HG03103 (cell line): ENCODE measurements around the gene KRT79.
"Not testable (repeated sequence)": the region's sequence is repeated elsewhere in the genome, so short reads cannot be mapped to it uniquely, and the experiment has no call there.

Experiments
- ATAC-seq: cut with Tn5 transposase; IDR thresholded peaks from one replicate; pipeline ENCODE4 v1.9.1; 2021; ENCODE audit warnings: low read depth; ENCODE audit not compliant: unreplicated experiment

Gene KRT79

DNA sequence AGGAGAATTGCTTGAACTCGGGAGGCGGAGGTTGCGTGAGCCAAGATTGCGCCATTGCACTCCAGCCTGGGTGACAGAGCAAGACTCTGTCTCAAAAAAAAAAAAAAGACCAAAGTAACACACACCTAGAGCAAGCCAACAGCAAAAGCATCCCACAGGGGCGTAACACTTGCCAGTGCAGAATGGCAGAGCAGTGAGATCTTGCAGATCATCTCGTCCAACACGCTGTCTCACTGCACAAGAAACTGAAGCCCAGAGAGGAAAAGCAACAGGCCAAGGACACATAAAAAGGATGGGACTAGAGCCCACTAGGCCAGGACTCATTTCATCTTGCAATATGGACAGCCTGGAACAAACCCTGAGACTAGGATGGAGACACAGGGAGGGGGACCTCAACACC lies 27.4 kb upstream of the KRT79 start:
- no peak for ATAC-seq

DNA sequence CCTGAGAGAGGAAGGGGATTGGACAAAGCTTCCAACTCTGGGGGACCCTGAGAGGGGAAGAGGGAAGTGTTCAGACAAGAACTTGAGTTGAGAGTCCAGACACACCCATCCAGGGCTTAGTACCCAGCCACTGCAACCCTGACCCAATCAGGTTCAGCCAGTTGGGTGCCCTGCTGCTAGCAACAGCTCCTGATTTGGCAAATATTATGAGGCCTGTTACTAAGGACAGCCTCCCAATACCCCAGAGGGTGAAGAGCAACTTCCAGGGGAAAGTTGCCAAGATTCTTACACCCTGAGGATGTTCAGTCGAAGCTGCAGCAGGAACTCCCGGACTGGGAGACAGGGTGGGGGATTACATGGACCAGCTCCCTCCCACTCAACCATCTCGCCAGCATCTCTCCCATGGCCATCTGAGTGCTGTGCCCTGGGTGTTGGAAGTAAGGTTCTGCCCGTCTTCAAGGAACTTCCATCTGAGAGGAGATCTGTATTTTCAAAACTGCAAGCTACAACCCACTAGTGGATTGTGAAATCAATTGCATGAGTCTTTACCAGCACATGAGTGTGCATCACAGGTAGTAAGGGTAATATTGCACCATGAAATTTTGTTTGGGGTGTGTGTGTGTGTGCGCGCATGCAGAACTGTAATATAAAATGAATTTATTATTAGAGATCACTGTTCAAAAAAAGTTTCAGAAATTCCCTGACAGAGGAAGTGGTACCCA lies 26.2 kb upstream of the KRT79 start:
- no peak for ATAC-seq

DNA sequence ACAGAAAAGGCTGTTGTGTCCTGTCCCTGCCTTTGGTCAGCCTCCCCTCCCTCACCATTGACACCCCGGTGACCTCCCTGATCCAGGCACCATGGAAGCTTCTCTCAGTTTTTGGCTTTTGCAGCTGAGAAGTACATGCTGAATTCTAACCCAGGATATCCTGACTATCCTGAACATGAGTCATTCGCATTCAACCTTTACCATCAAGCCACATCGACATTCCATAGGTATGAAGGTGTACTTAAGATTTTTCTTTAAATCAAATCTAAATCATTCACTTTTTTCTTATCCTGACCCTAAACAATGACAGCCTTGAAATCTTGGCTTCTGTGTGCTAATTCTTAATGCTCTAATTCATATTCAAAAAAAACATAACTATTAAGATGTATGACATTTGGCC lies 23.4 kb upstream of the KRT79 start:
- ATAC-seq: no peak

DNA sequence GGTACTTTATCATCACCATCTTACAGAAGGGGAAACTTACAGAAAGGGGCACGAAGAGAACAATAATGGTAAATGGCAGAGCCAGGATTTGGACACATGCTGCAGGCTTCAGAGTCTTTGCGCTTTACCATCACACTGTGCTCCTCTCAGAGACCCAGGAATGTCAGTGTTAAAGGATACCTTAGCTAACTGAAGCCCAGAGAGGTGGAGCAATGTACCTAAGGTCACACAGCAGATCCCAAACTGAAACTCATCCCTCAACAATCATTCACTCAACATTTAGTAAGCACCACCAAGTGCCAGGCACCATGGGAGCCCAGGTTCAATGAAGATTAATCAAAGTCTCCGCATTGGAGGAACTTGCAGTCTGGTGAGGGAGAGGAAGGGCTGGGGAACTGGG lies 22.7 kb upstream of the KRT79 start:
- no peak for ATAC-seq

DNA sequence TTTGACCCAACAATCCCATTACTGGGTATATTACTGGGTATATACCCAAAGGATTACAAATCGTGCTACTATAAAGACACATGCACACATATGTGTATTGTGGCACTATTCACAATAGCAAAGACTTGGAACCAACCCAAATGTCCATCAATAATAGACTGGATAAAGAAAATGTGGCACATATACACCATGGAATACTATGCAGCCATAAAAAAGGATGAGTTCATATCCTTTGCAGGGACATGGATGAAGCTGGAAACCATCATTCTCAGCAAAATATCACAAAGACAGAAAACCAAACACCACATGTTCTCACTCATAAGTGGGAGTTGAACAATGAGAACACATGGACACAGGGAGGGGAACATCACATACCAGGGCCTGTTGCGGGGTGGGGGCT lies 22.0 kb upstream of the KRT79 start:
- not testable (repeated sequence) for ATAC-seq

DNA sequence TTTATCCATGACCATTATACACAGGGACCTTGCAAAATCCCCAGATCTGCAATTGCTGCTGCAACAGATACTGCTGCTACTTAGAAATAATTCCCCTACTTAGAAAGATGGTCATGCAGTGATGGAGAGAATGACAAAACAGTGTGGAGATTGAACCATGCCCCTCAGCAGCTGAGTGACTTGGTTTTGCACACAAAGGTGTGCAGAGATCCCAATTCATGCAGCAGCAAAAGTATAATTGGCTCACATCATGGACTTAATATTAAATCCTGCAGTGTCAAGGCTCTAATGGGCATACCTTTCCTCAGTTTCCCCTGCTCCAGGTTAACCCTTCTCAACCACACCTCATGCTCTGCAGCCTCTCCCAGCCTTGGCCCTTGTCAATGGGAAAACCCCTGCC lies 17.7 kb upstream of the KRT79 start:
- ATAC-seq: no peak

DNA sequence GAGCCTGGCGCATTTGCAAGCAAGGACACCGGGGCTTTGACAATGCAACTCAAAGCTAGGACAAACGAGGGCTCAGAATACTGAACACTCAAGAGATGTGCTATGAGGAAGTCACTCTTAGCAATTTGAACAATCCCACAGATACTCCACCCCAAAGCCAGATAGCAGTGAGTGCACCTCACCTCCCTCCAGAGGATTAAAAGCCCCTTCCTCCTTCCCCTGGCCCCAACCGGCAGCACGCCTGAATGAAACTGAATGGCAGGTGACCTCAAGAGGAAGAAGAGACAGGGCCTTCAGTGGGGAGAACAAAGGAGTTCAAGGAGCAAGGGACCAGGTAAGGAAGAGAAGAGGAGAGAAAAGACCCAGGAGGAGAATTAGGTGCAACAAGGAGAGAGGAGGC lies 16.6 kb upstream of the KRT79 start:
- ATAC-seq: no peak

DNA sequence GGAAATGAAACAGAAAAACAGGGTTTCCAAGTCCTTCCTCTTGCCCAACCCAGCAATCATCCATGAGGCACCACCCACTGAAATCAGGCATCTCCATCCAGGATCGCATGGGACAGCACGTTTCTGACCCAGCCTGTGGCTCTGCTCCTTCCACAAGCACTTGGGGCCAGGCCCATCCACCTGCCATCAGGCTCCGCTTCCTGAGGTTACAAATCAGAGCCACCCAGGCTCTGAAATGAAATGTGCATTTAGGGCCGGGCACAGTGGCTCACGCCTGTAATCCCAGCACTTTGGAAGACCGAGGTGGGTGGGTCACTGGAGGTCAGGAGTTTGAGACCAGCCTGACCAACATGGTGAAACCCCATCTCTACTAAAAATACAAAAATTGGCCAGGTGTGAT lies 15.4 kb upstream of the KRT79 start:
- no peak for ATAC-seq

DNA sequence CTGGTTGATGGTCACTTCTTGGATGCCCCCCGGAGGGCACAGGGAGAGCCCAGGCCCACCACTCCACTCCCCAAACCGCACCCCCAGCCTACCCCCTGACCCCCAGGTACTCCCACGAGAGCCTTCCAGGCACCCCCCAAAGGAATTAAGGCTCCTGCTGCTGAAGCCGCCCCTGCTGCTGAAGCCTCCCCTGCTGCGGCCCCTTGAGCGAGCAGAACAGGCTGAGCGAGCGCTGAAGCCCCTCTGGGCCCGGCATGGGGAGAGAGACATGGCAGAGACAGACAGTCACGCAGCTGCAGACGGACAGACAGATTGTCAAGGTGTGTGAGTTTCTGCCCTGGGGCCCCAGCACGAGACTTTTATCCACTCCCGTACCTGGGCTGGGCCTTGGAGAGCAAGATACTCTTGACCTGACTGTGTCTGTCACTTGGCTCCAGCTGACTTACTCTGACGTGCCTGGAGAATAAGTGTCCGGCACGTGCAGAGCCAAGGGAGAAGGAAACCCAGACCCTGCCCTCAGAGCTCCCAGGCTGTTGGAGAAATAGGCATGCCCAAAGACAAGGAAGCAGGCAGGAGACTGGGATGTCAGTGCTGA lies 14.6 kb upstream of the KRT79 start, which contains the start of gene KRT78:
Gene KRT78 (minus strand): TSS at position 334 of the 595 bp plus-strand sequence. CDS start 64 bp downstream, at position 270.
- no peak for ATAC-seq

DNA sequence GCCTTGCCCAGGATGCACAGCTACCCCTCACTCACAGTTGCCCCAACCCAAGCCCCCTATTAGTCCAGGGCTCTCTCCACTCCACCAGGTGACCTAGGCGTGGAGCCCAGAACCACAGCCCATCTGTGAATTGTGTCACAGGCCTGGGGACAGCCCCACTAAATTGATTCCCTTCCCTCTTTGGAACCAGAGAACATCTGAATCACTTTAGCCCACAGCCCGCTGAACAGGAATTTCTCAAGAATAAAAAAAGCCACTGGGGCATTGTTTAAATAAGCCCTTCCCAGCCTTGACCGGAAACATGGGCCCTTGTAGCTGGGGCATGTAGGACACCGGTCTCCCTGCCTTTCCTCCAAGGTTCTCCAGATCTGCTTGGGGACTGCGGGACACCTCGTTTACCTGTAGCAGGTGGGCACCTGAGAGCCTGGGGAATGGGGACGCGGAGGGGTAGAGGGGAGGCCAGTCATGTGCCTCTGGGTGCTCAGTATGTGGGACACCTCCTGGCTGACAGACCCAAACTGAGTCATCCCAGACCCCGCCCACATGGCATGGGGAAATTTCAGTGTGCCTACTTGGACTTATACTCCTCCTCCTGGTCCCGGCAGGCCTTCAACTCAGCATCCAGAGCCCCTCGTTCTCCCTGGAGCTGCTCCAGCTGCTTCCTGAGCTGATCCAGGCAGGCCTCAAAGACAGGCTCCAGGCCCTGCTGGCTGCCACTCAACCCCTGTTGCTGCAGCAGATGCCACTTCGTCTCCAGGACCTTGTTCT lies 13.4 kb upstream of the KRT79 start:
- ATAC-seq: no peak

DNA sequence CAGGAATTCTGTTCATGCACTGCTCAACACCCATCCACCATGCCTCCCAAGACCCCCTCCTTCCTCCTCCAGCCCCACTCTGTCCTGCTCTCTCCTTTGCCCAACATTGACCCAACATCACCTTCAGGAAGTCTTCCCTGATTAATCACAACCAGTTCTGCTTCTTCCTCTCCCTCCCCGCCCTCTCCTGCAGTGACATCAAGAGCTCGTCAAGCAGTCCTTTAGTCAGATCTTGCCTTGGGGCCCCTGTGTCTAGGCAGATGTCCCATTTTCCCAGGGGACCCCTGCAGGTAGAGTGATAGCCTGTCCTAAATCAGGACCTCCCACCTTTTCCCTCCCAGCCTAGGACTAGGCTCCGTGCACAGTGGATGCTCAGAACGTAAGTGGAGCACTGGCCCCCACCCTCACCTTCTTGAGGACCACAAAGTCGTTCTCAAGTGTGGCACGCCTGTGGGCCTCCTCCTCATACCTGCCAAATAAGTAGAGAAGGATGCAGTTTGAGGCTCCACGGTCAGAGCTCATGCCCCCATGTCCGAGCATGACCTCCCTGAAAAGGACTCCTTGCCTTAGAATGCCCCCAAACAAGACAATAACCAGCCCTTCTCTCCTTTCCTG lies 12.4 kb upstream of the KRT79 start:
- ATAC-seq: no peak

DNA sequence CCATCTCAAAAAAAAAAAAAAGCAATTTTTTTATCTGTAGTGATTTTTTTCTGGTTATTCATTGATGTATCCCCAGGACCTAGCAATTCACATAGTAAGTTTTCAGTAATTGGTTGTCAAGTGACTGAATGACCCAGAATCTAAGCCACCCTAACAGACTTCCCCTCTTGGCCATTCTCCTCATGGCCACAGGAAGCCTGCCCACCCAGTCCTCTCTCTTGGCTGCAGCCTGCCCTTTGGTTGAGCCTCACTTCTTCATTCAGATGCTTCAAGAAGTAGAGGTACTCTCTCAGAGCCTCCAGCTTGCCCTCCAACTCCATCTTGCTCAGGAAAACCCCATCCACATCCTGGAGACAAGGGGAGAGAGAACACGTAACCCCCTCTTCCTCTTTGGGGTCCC lies 11.8 kb upstream of the KRT79 start:
- ATAC-seq: no peak

DNA sequence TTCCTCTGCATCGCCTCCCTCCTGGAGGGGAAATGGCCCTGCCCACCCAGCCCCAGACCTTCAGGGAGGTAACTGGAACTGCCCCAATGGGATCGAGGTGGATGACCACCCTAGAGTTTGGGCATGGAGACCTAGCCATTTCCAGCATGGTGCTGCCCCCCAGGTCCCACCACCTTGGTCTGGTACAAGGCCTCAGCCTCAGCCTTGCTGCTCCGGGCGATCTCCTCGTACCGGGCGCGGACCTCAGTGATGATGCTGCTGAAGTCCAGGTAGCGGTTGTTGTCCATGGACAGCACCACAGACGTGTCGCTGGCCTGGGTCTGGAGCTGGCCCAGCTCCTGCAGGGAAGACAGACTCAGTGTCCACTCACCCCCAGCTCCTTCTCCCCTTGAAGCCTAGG lies 10.3 kb upstream of the KRT79 start:
- no peak for ATAC-seq

DNA sequence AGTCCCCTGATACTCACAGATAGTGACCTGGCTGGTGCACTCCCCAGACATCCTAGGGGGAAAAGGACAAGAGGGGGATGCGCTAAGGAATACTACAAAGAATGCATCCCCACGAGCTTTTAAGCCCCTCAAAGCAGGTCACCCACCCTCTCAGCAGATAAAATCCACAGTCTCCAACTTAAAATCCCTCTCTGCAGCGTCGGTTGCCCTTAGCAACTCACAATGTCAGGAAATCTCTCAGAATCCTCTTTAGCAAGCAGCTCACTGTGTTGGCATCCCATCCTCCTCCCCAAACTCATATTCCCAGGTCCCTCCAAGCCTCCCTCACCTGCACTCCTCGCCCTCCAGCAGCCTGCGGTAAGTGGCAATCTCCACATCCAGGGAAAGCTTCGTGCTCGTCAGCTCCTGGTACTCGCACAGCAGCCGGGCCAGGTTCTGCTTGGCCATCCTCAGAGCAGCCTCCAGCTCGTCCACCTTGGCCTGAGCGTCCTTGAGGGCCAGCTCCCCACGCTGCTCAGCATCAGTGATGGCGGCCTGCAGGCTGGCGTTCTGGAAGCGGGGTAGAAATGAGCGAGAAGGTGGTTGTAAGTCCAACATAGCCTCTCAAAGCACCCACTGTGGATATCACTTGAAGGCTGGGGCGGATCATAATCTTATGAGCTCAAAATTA lies 5.5 kb upstream of the KRT79 start:
- no peak for ATAC-seq

DNA sequence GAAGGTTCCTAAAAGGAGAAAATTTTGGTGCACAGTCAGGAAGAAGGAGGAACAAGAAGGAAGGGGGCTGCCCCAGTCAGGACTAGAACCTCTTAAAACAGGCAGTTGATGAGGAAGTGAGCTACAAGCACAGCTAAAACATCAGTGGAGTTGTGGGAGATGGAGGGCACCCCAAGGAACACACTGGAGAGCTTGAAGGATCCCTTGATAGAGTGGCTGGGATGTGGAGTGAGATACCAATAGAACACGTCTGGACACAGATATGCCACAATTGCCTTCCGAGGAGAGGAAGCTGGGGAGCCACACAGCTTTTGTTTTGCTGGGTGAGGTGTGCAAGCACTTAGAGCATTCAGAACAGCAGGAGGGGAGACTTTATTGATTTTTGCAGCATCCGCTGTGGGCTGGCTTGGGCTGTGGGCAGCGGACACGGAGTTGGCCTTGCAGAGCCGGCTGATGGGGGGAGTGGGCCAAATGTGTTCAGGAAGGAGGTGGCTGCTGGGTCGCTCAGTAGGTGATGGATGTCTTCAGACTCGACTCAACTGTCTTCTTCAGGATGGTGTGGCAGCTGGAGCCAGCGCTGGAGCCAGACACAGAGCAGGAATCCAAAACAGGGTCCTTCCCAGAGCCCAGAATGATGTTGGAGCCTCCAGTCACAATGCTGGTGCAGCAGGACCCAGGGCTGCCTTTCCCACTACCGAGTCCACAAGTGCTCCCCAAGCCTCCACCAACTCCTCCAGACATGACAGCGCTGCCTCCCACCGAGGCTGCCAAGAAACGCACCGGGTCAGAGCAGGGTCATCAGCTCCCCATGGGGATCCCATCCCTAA lies 4.7 kb upstream of the KRT79 start:
- no peak for ATAC-seq

DNA sequence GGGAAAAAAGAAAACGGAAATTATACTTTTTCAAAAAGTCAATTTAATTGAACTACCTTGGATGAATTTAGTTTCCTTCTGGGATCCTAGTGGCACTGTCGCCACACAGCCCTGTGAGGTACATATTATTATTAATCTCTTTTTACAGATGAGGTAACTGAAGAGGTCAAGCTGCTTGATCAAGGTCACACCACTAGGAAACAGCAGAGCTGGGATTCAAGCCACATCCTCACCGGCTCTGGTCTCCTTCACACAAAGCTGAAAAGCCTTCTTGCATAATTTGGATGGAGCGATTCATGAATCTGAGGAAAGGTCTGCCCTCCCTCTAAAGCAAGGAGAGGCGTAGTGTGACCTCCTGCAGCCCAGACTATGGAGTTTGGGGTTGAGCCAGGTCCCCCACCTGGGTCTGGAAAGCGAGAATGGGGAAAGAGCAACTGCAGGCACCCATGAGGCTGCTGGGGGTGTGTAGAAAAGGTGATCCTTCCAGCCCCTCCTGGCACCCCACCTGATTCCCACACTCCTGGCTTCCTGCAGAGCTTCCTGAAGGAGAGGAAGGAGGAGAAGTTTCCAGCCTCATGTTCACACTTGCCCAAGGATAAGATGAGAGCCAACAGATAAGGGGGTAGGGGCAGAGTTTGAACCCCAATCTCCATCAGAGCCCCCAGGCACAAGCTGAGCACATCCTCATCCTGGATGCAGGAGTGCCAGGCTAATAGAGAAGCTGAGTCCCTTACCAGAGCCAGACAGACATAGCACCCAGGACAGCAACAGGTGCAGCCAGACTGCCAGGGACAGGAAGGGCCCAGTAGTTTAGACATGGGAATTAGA lies 3.9 kb upstream of the KRT79 start:
- ATAC-seq: no peak

DNA sequence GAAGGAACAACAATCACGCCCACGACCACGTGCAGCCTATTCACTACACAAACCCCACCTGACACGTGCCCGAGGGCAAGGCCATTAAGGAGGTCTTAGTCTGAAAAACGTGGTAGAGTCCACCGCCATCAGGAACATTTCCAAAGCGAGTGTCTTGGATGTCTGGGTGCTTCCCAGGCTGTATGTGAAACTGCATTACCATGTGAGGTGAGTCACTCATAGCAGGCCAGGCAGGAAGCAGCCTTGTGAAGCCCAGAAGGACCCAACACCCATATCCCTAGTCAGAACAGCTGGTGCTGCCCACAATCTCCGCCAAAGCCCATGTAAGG lies 3.3 kb upstream of the KRT79 start:
- no peak for ATAC-seq

DNA sequence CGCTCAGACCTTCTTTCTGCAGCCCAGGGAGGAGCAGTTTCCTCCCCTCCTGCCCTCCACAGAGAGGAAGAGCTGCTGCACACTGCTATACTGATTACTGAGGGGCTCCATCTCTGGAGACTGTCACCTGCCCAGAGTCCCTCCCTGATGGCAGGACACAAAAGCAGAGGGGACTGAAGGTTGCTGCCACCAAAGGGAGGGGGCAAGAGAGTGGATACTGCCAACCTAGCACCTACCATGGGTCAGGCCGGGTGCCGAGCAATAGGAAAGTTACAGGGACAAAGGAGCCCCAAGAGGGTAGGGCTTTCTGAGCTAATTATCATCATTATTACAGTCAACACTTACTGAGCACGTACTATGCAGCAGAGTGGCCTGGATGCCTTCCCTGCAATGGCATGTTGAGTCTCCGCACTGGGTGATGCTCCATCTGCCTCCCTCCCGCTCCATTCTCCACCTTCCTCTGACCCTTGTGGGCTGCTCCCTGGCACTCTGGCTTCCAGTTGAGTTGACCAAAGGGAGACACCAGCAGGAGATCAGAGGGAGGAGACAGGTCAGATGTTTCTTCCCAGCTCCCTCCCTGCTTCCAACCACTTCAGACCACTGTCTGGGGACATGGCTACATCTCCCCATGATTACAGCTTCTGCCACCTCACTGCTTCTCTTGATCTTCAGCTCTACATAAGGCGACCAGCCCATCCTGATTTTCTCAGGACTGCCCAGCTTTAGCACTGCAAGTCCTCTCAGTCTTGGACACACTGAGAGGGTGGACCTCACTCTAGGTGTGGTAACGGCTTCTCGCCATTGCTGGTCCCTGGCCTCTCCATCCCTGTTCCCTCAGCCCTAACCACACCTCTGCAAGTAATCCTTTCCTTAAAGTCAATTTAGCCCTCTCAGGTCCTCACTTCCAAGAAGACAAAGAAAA lies 2.6 kb upstream of the KRT79 start:
- ATAC-seq: no peak
